Measurements from ENCODE around the gene SCARB1. TPM values are rescaled to one million over a fixed set of nuclear protein-coding genes. Genes with fewer than 3 reads are reported as not detected.

SCARB1 gene
- total RNA-seq, 4 donors from 2014 or later: 24.2 to 79.4 (median 59.4) TPM

GRCh38 chr12:124878795-124879516 lies 15.3 kb upstream of the SCARB1 start:
- TF ChIP-seq CTCF (IDR thresholded peaks at IDR 0.05): no peak
- DNase-seq (ENCODE audit: low spot score) (no peak), ATAC-seq (ENCODE audit: low FRiP score) (no peak)

- no peak for DNase-seq (ENCODE audit: low spot score)
- ATAC-seq (ENCODE audit: low FRiP score): no peak
- TF ChIP-seq CTCF (IDR thresholded peaks at IDR 0.05): no peak
Measured at GRCh38 chr12:124877423-124877822, 13.8 kb upstream of the SCARB1 start.

GRCh38 chr12:124876171-124876570 lies 12.5 kb upstream of the SCARB1 start:
- TF ChIP-seq CTCF (IDR thresholded peaks at IDR 0.05): no peak
- DNase-seq (ENCODE audit: low spot score): no peak
- no peak for ATAC-seq (ENCODE audit: low FRiP score)

GRCh38 chr12:124875803-124876132 lies 12.1 kb upstream of the SCARB1 start:
- no peak for DNase-seq (ENCODE audit: low spot score)
- ATAC-seq (ENCODE audit: low FRiP score): no peak
- TF ChIP-seq CTCF (IDR thresholded peaks at IDR 0.05): no peak

- DNase-seq (ENCODE audit: low spot score): no peak
- no peak for ATAC-seq (ENCODE audit: low FRiP score)
- TF ChIP-seq CTCF (IDR thresholded peaks at IDR 0.05): no peak
Measured at GRCh38 chr12:124874988-124875802, 11.5 kb upstream of the SCARB1 start.

GRCh38 chr12:124874188-124874587 lies 10.5 kb upstream of the SCARB1 start:
- DNase-seq (ENCODE audit: low spot score) (no peak), ATAC-seq (ENCODE audit: low FRiP score) (no peak)
- TF ChIP-seq CTCF (IDR thresholded peaks at IDR 0.05): no peak
